Fibroblast of lung (primary cell): ENCODE data around the gene TNS3. TPM values are rescaled to one million over a fixed set of nuclear protein-coding genes. Genes with fewer than 3 reads are reported as not detected.

Source experiments
- DNase-seq, 2 donors: peaks; one replicate each; pipeline versions ENCODE4 v3.0.0 to v3.0.0-alpha.2; 2010; ENCODE audit warnings: low read depth in 2 of 2
- H2AFZ ChIP-seq: 2 replicates; pipeline ENCODE4 v1.5.1; 2012; ENCODE audit warnings: low read length, control low read depth, inconsistent platforms
- H3K27ac ChIP-seq: 2 replicates; pipeline ENCODE4 v1.5.1; 2011; ENCODE audit warnings: low read length, control low read depth; ENCODE audit not compliant: insufficient read depth
- H3K27me3 ChIP-seq: 2 replicates; pipeline ENCODE4 v1.5.1; 2011; ENCODE audit warnings: mild to moderate bottlenecking, low read length; ENCODE audit not compliant: control insufficient read depth, insufficient read depth
- H3K36me3 ChIP-seq: 2 replicates; pipeline ENCODE4 v1.5.1; 2011; ENCODE audit warnings: low read length; ENCODE audit not compliant: control insufficient read depth, insufficient read depth
- H3K4me1 ChIP-seq: 2 replicates; pipeline ENCODE4 v1.5.1; 2011; ENCODE audit warnings: low read length; ENCODE audit not compliant: control insufficient read depth, insufficient read depth; ENCODE audit errors: extremely low read depth
- H3K4me2 ChIP-seq: 2 replicates; pipeline ENCODE4 v1.5.1; 2011; ENCODE audit warnings: low read length, control low read depth; ENCODE audit not compliant: insufficient read depth; ENCODE audit errors: extremely low read depth
- H3K4me3 ChIP-seq, 4 experiments: fragments of 200-600 bp in 1 of 4; sonication (generic) in 1 of 4; replicated peaks in 1 of 4; 2 replicates each; pipeline ENCODE4 v1.5.1; 2011 to 2016; ENCODE audit warnings: low read length in 4 of 4, low read depth in 3 of 4, mild to moderate bottlenecking in 3 of 4, control low read depth in 2 of 4, inconsistent platforms in 1 of 4, mixed read lengths in 1 of 4; ENCODE audit not compliant: insufficient read depth in 1 of 4; ENCODE audit errors: control extremely low read depth in 1 of 4
- H3K79me2 ChIP-seq: 2 replicates; pipeline ENCODE4 v1.5.1; 2012; ENCODE audit warnings: mild to moderate bottlenecking, low read length, inconsistent platforms; ENCODE audit not compliant: control insufficient read depth, insufficient read depth
- H3K9ac ChIP-seq: 2 replicates; pipeline ENCODE4 v1.5.1; 2011; ENCODE audit warnings: mild to moderate bottlenecking, low read length, control low read depth; ENCODE audit not compliant: insufficient read depth
- H3K9me3 ChIP-seq: 2 replicates; pipeline ENCODE4 v1.5.1; 2012; ENCODE audit warnings: low read depth, low read length; ENCODE audit not compliant: control insufficient read depth, insufficient read depth
- H4K20me1 ChIP-seq: 2 replicates; pipeline ENCODE4 v1.5.1; 2011; ENCODE audit warnings: low read length; ENCODE audit not compliant: control insufficient read depth, insufficient read depth; ENCODE audit errors: extremely low read depth
- EZH2 ChIP-seq: IDR thresholded peaks from 2 replicates; pipeline ENCODE4 v1.5.1; 2012; ENCODE audit warnings: low read length, control low read depth, mild to moderate bottlenecking; ENCODE audit errors: missing control alignments
- polyA plus RNA-seq, 2 donors: library from polyadenylated mRNA; depleted of rRNA in 1 of 2; stranded (reverse) in 1 of 2; unstranded in 1 of 2; fragments of >200 nt; gene quantifications; 2 replicates each; pipeline ENCODE4 v1.2.1, GENCODE V29; 2011 to 2012; ENCODE audit warnings: missing spikeins in 1 of 2
- total RNA-seq: library from RNA; depleted of rRNA; stranded (reverse); fragments of >200 nt; gene quantifications from 2 replicates; pipeline ENCODE4 v1.2.1, GENCODE V29; 2014
- TF ChIP-seq, protein P1 (sequence below), 2 donors: IDR thresholded peaks in 1 of 2; conservative IDR thresholded peaks in 1 of 2; 1 replicate in 1 of 2; 2 replicates in 1 of 2; pipeline ENCODE4 v1.5.1; 2011 to 2012; ENCODE audit warnings: low read length in 2 of 2, control low read depth in 1 of 2, inconsistent platforms in 1 of 2, low read depth in 1 of 2, mild to moderate bottlenecking in 1 of 2

Gene TNS3
- total and polyA plus RNA-seq, 2 donors (not counting 1 experiment from before 2014, with no cell fraction given): 74.4 to 88.8 TPM

DNA sequence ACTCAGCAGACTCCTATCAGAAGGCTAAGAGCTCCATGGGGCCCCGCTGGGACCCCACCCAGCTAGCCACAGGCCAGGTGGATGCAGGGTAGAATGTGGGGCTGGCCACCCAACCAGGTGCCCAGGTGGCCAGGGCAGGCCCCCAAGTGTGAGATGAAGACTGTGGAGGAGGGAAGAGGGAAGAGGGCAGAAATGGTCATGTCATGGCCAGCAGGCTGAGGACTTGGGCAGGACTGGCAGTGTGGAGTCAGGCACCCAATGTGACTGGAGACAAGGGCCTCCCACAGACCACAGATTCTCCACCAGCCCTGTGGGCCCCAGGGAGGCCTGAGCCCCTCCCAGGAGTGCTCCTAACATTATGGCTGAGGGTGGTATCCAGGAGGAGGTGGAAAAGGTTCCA lies 141.6 kb downstream of the TNS3 start:
- H3K79me2 ChIP-seq: peaks cover 18% of the 10 kb centered on the region
- TF ChIP-seq, protein P1, sequence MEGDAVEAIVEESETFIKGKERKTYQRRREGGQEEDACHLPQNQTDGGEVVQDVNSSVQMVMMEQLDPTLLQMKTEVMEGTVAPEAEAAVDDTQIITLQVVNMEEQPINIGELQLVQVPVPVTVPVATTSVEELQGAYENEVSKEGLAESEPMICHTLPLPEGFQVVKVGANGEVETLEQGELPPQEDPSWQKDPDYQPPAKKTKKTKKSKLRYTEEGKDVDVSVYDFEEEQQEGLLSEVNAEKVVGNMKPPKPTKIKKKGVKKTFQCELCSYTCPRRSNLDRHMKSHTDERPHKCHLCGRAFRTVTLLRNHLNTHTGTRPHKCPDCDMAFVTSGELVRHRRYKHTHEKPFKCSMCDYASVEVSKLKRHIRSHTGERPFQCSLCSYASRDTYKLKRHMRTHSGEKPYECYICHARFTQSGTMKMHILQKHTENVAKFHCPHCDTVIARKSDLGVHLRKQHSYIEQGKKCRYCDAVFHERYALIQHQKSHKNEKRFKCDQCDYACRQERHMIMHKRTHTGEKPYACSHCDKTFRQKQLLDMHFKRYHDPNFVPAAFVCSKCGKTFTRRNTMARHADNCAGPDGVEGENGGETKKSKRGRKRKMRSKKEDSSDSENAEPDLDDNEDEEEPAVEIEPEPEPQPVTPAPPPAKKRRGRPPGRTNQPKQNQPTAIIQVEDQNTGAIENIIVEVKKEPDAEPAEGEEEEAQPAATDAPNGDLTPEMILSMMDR (conservative IDR thresholded peaks at IDR 0.05 in 1 of 2, IDR thresholded peaks at IDR 0.05 in 1 of 2; ENCODE audit: low read depth in 1 of 2, low read length in 2 of 2): no peak
- no peak for TF ChIP-seq EZH2
- H3K4me2 ChIP-seq: no peak overlapping the region
- H2AFZ ChIP-seq: no peak overlapping the region
- no peaks in the 10 kb centered on the region for H3K9me3 ChIP-seq
- no peaks in the 10 kb centered on the region for H4K20me1 ChIP-seq
- no peak overlapping the region for H3K4me3 ChIP-seq
- no peak for DNase-seq
- no peak overlapping the region for H3K27ac ChIP-seq
- H3K4me1 ChIP-seq: peaks cover 4% of the 10 kb centered on the region
- peaks cover 6% of the 10 kb centered on the region for H3K36me3 ChIP-seq
- H3K27me3 ChIP-seq: no peaks in the 10 kb centered on the region
- no peak overlapping the region for H3K9ac ChIP-seq

GRCh38 chr7:47439181-47439667 lies 142.7 kb downstream of the TNS3 start:
- Histone ChIP-seq H4K20me1 (no peaks in the 10 kb centered on the region), H3K79me2 (peaks cover 12% of the 10 kb centered on the region)
- no peak for DNase-seq

DNA sequence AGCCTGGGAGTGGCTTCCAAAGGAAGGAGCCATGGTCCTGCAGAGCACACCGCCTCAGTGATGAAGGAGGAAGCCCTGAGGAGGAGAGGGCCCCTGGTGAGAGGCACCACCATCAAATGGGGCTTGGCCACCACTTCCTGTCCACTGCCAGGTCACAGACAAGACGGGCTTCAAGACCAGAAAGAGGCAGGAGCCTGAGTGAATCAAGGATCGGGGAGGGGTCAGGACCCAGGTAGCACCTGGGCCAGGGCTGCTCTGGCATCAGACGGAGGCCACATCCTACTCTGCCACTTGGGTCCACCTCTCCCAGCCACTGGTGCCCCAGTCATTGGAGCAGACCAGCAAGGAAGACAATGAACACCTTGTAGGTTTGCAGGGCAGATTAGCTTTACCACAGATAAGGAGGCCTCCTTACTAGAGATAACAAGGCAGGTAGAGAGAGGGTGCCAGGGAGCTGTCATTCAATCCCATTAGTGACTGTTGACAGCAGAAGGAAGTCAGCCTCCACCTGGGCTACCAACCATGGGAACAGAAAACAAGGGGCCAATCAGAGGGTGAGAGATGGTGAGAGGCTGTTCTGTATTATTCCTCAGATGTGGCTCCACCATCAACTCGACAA lies 143.4 kb downstream of the TNS3 start:
- no peak overlapping the region for H3K4me3 ChIP-seq
- peaks cover 2% of the 10 kb centered on the region for H3K4me1 ChIP-seq
- H3K79me2 ChIP-seq: peaks cover 10% of the 10 kb centered on the region
- H2AFZ ChIP-seq: no peak overlapping the region
- H3K27me3 ChIP-seq: no peaks in the 10 kb centered on the region
- no peaks in the 10 kb centered on the region for H4K20me1 ChIP-seq
- peaks cover 6% of the 10 kb centered on the region for H3K36me3 ChIP-seq
- no peak overlapping the region for H3K4me2 ChIP-seq
- TF ChIP-seq, protein P1 (conservative IDR thresholded peaks at IDR 0.05 in 1 of 2, IDR thresholded peaks at IDR 0.05 in 1 of 2; ENCODE audit: low read depth in 1 of 2, low read length in 2 of 2): no peak
- no peak for TF ChIP-seq EZH2
- H3K9ac ChIP-seq: no peak overlapping the region
- H3K9me3 ChIP-seq: no peaks in the 10 kb centered on the region
- no peak overlapping the region for H3K27ac ChIP-seq
- no peak for DNase-seq

More at GRCh38 chr7:47439181-47439667, 142.7 kb downstream of the TNS3 start:
- H3K4me1 ChIP-seq: peaks cover 2% of the 10 kb centered on the region
- TF ChIP-seq, protein P1 (conservative IDR thresholded peaks at IDR 0.05 in 1 of 2, IDR thresholded peaks at IDR 0.05 in 1 of 2; ENCODE audit: low read depth in 1 of 2, low read length in 2 of 2): no peak
- TF ChIP-seq EZH2: no peak
- H3K4me3 ChIP-seq: no peak overlapping the region
- peaks cover 6% of the 10 kb centered on the region for H3K36me3 ChIP-seq
- no peak overlapping the region for H3K4me2 ChIP-seq
- H3K27ac ChIP-seq: no peak overlapping the region
- H3K9ac ChIP-seq: no peak overlapping the region
- H3K9me3 ChIP-seq: no peaks in the 10 kb centered on the region
- H3K27me3 ChIP-seq: no peaks in the 10 kb centered on the region
- H2AFZ ChIP-seq: no peak overlapping the region
